NCI-H1105 (cell line): ENCODE results near the gene ANKH.

Experiments used
- DNase-seq: peaks from one replicate; lab custom pipeline; 2025; lab: John Stamatoyannopoulos, UW

Gene ANKH

DNA sequence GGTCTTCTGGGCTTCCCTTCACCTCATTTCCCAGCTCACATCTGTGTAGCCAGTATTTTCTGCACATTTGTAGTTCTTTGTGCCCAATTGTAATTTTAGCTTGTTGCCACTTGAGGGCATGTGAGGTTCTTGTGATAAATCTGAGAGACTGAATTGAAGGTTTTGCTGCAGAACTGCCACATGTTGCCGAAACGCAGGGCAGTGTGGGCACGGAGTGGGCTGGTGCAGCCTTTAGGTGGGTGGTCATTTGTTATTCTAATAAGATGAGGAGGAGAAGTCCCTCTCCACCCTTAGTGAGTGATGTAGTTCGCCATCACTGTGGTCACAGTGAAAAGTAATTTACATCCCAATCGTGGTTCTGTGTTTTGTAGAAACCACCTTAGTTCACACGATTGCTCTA, 185.8 kb downstream of the ANKH start:
- peak; percentile 29 for DNase-seq

DNA sequence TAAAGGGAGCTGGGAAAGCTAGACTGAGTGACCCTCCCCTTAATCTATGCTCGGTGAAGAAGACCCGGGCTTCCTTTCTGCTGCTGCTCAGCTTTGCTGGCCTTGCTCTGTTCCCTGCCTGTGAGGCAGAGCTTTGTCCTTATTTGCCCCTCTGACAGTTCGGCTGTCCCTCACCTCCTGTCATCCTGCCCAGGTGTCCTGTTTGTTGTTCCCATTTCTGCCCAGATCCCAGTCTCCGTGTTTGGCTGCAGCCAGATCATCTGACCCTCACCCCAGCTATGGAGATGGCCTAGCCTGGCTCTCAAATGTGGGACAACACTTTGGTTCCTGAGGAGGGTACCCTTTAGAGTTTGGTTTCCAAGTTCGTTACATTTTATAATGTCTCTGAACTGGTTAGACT, 186.8 kb downstream of the ANKH start:
- DNase-seq: no peak

DNA sequence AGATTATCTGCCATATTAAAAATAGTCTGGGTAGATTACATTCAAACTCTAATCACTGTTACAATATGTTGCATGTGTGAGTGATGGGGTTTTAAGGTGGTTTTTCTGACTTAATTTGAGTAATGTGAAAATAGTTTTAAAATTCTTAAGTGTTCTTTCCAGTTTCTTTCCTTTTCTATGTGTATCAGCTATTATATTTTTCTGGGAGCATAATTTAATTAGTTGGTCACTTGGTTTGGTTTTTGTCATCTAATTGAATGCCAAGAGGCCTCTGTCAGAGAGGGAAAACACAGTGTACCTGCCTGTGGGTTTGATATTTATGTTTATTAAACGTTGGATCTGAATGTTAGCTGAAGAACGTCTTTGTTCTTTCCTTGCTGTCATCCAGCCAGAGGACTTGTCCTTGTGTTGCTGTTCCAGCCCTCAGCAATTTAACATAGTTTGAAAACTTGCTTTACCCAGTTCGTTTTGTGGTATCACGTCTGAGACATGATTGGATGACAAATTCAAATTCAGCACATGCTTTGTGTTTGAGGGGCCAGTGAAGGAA, 187.6 kb downstream of the ANKH start:
- no peak for DNase-seq

DNA sequence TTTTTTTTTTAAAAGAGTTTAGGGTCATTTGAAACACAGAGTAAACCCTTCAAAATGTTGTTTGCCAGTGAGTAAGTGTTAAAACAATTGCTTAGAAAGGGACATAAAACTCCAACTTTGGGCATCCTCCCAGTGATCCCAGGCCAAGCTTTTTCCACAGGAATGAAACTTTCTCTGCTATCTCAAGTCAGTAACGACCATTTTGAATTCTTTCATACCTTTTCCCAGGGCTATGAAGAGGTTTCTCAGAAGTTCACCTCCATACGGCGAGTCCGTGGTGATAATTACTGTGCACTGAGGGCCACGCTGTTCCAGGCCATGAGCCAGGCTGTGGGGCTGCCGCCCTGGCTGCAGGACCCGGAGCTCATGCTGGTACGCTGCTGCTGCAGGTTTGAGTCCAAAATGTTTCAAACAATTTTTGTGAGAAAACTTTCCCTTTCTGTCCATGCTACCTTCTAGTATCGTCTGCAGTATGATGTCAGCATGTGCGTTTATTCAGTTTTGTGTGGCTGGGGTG, 190.3 kb downstream of the ANKH start:
- DNase-seq: no peak

DNA sequence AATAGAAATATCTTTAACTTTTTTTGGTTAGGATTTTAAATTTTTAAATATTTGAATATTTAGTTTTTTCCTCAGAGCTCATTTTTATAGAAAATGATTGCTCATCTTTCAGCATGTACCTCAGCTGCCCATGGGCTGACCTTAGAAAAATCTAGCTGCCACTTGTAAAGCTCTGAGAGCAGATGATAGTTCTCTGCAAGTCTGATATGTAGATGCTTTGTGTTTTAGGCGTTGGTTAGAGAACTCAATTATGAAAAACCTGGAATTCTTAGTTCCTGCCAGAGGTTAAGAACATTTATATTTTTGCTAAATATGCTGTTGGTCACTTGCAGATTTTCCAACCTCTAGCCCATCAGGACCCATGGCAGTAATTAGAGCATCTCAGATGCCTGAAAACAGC, 192.0 kb downstream of the ANKH start:
- DNase-seq: no peak

- no peak for DNase-seq
These were observed 192.7 kb downstream of the ANKH start for GRCh38 chr5:14678773-14679334.

GRCh38 chr5:14676320-14676719, 195.3 kb downstream of the ANKH start:
- DNase-seq: no peak

DNA sequence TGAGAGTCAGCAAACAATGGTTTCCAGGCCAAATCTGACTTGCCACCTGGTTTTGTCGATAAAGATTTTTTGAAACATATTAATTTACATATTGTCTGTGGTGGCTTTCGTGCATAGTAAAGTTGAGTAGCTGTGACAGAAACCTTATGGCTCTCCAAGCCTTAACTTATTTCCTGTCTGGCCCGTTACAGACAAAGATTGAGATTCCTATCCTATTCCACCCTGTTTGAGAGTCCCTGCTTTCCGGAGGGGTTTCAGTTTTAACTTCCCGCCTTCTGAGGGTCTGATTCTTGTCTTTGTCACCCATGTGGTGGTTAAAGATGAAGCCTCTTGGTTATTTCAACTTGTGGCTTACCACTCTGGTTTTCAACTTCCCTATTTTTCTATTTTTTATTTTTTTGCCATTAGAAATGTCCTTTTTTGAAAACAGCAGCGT, 195.7 kb downstream of the ANKH start:
- no peak for DNase-seq

DNA sequence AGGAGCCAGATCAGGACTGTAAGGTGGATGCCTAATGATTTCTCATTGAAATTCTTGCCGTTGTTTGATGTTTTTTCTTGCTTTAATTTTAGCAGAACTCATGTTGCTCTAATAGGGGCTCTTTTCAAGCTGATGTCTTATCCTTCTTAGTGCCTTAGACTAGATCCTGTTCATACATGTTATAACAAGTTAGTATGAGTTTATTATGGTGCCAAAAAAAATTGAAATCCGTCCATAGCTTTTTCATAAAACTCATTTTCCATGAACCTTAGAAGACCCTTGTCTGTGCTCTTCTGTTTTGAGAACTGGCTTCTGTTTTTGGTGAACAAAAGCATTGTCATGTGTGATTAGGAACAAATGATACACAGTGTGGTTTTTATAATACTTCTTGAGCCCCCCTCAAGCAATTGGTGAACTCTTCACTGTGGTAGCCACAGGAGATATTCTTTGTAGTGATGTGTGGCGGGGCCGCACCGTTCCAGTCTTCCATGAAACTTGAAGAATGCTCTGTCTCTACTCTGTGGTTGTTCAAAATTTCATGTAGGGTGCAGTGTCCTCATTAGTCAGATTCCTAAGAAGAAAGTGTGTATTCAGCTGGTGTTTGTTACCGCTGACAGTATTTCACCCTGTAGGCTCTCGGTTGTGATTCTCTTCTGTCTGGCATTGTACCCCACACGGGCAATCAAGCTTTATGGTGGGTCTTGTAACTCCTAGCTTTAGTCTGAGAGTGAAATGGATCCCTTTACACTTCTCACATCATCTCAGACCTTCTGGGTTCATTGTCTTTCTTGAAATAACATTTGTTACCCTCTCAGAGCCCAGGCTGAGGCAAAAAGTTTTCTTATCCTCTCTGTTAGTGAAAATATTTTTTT, 196.4 kb downstream of the ANKH start:
- DNase-seq: no peak

DNA sequence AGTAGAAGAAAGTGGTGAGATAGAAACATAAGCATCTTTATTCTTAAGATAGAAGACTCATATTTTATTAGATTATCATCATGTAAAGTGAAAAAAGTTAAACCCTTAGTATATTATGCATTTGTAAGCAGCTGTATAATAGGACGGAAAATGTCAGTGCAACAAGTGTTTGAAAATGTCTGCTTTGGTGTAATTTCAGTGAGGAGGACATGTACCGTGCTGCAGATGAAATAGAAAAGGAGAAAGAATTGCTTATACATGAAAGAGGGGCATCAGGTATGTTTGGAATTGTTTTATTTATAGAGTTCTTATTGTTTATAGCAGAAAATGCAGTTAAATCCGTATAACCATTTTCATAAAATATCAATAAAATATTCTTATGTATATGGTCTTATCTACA, 198.1 kb downstream of the ANKH start:
- no peak for DNase-seq

DNA sequence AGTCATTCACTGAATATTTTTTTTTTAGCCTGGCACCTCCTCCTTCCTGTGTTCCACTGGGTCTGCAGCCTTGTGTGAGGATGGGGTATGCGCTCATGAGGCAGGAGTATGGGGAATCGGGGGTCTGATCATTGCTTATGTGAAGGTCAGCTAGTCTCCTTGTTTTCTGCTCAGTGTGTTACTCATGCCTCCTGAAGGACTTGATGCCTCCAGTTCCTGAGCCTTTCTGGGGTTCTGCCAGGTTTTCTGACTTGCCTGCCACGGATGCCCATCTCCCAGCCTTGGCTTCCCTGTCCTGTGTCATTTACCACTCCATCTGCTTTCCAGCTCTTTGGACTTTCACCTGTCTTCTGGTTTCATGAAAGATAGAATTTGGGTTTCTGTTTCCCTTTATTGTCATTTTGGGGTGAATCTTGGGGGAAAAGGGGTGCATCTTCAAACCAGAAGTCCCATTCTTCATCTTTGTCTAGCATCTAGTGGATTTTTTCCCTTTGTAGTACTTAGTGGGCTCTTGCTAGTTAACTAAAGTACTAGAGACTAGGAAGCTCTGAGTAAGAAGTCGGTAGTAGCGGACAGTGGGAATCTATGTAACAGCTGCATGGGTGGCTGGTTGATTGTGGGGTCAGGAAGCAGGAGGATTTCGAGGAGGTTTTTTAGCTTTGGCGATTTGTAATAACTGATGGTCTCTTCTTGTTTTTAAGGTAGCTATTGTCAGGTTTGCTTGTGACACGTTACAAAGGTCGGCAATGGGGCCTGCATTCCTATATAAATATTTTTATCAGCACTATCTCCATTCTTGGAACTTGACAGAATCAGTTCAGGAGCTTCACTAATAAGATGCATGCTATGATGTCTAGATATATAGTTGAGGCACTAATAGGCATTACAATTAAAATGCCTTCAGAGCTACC, 198.8 kb downstream of the ANKH start:
- DNase-seq: no peak

- DNase-seq: no peak
These were observed 199.5 kb downstream of the ANKH start for GRCh38 chr5:14672082-14672481.

DNA sequence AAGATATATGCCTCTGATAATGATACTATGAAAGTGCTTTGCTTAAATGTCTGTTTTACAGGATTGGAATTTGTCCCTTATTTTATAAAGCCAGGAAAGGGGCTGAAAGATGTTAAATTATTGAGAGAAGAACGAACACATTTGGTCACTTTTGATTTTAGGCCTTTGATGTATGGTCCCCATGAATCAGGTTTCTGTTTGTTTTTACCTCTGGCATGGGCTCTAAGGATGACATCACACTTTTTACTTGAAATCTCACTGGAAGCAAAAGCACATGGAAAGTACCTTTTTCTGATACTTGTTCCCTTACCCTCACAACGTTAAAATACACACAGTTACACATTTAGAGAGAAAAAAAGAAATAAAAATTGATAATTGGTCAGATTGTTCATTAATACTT, 200.2 kb downstream of the ANKH start:
- no peak for DNase-seq

GRCh38 chr5:14669975-14670374, 201.6 kb downstream of the ANKH start:
- DNase-seq: no peak

- no peak for DNase-seq
These were observed 202.2 kb downstream of the ANKH start for GRCh38 chr5:14669415-14669814.

- DNase-seq: no peak
These were observed 203.4 kb downstream of the ANKH start for GRCh38 chr5:14668181-14668591.

DNA sequence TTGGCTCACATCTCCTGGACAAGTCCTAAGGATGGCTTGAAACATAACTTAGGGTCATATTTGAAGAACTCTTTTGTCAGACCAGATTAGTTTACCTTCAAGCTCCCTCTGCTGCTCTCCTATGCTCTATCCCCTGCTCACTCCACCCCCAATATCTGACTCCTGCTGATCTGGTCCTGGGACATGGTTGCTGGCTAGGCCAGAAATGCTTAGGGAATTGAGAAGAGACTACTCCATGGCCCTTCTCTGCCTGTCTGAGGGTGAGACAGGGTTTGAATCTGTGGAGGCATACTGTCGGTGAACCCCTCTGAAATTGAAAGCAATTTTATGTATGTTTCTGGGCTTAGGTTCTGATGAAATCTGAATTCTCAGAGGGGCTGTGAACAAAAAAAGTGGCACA, 203.8 kb downstream of the ANKH start:
- DNase-seq: no peak

DNA sequence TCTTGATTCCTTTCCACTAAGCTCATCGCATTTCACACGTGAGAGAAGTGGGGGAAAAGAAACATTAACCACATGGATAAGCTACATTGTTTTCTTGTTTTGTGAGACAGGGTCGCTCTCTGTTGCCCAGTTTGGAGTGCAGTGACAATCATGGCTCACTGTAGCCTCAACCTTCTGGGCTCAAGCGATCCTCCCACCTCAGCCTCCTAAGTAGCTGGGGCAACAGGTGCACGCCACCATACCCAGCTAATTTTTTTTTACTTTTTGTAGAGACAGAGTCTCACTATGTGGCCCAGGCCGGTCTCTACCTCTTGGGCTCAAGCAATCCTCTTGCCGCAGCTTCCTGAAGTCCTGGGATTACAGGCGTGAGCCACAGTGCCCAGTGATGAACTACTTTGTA, 204.3 kb downstream of the ANKH start:
- DNase-seq: no peak

GRCh38 chr5:14666357-14666756, 205.2 kb downstream of the ANKH start:
- no peak for DNase-seq

DNA sequence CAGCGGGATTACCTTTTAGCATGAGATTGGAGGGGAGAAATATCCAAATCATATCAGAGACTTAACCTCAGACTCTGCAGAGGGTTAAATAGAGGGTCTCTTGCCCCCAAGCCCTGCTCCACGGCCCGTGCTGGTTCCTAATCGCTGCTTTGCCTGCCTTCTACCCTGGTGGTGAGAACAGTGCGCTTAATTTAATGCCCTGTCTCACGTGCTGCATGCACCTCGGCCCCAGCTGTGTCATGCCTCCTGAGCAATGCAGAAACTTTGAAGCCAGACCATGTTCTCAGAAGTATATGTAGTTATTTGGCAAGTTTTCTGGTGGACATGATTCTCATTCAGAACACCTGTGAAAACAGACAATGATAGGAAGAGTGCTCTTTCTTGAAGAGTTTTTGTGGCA, 205.6 kb downstream of the ANKH start:
- no peak for DNase-seq

GRCh38 chr5:14665101-14665822, 206.3 kb downstream of the ANKH start:
- peak; percentile 23 for DNase-seq
